HT-29 (cell line): ENCODE results near the gene PTK7. TPM values are rescaled to one million over a fixed set of nuclear protein-coding genes. Genes with fewer than 3 reads are reported as not detected.

Experiments used
- DNase-seq: peaks from one replicate; pipeline ENCODE4 v3.0.0-alpha.2; 2015; ENCODE audit warnings: low spot score
- total RNA-seq: library from RNA; depleted of rRNA; stranded (reverse); fragments of >200 nt; shearing (Covaris generic); gene quantifications from 2 replicates; pipeline ENCODE4 v1.2.3, GENCODE V29; 2014

PTK7 gene
- total RNA-seq, 1 experiment from 2014 or later, result 56.3 TPM

- DNase-seq, result no peak
Observed at GRCh38 chr6:43178951-43179830, 103.1 kb downstream of the PTK7 start.

GRCh38 chr6:43180058-43180457 is 103.9 kb downstream of the PTK7 start:
- no peak for DNase-seq

GRCh38 chr6:43180985-43181384 is 104.9 kb downstream of the PTK7 start:
- DNase-seq, result no peak

GRCh38 chr6:43181621-43181941 is 105.5 kb downstream of the PTK7 start:
- no peak for DNase-seq

- DNase-seq, result peak; percentile 73
Observed at GRCh38 chr6:43181942-43182860, 106.1 kb downstream of the PTK7 start, which contains the start of gene CUL9. TSS of gene CUL9 (plus strand) at chr6:43182196. CDS start at chr6:43184311, 2,115 bp downstream.

- DNase-seq, result no peak
Observed at GRCh38 chr6:43183441-43183840, 107.3 kb downstream of the PTK7 start.

GRCh38 chr6:43184268-43184985 is 108.3 kb downstream of the PTK7 start:
- no peak for DNase-seq

- no peak for DNase-seq
Observed at GRCh38 chr6:43185391-43185985, 109.4 kb downstream of the PTK7 start.

- no peak for DNase-seq
Observed at GRCh38 chr6:43186019-43186418, 109.9 kb downstream of the PTK7 start.

- DNase-seq, result no peak
Observed at GRCh38 chr6:43186706-43187105, 110.6 kb downstream of the PTK7 start.

- DNase-seq, result no peak
Observed at GRCh38 chr6:43187821-43188220, 111.7 kb downstream of the PTK7 start.

- no peak for DNase-seq
Observed at GRCh38 chr6:43188426-43188825, 112.3 kb downstream of the PTK7 start.

- DNase-seq, result no peak
Observed at GRCh38 chr6:43189776-43190304, 113.7 kb downstream of the PTK7 start.

GRCh38 chr6:43192911-43193310 is 116.8 kb downstream of the PTK7 start:
- no peak for DNase-seq

- no peak for DNase-seq
Observed at GRCh38 chr6:43193929-43194328, 117.8 kb downstream of the PTK7 start.

- no peak for DNase-seq
Observed at GRCh38 chr6:43196337-43196736, 120.2 kb downstream of the PTK7 start.

GRCh38 chr6:43199912-43200311 is 123.8 kb downstream of the PTK7 start:
- DNase-seq, result no peak

GRCh38 chr6:43200541-43200940 is 124.4 kb downstream of the PTK7 start:
- no peak for DNase-seq

GRCh38 chr6:43202451-43202850 is 126.3 kb downstream of the PTK7 start:
- DNase-seq, result no peak

- no peak for DNase-seq
Observed at GRCh38 chr6:43203029-43203717, 127.1 kb downstream of the PTK7 start.

- DNase-seq, result no peak
Observed at GRCh38 chr6:43203718-43204095, 127.6 kb downstream of the PTK7 start.
